GM12878 (cell line): ENCODE results near the gene ZNF567. TPM values are rescaled to one million over a fixed set of nuclear protein-coding genes. Genes with fewer than 3 reads are reported as not detected.

Experiments
- BACH1 ChIP-seq: fragments of 450-650 bp; IDR thresholded peaks from 2 replicates; pipeline ENCODE4 v1.6.1; 2017; ENCODE audit warnings: mild to moderate bottlenecking, borderline replicate concordance
- BRCA1 ChIP-seq: IDR thresholded peaks from 2 replicates; pipeline ENCODE4 v1.6.1; 2011; ENCODE audit warnings: low read depth, low read length, improper control_type of control experiment
- CHD2 ChIP-seq: IDR thresholded peaks from 2 replicates; pipeline ENCODE4 v1.6.1; 2011; ENCODE audit warnings: low read depth, low read length, improper control_type of control experiment, borderline replicate concordance
- CREB1 ChIP-seq: IDR thresholded peaks from 2 replicates; pipeline ENCODE4 v1.6.1; 2012; ENCODE audit warnings: low read depth, mild to moderate bottlenecking, inconsistent platforms
- CTCF ChIP-seq, 3 experiments: IDR thresholded peaks in 2 of 3; conservative IDR thresholded peaks in 1 of 3; 2 replicates each; pipeline ENCODE4 v1.5.1; 2011; ENCODE audit warnings: low read depth in 3 of 3, low read length in 3 of 3, mild to moderate bottlenecking in 3 of 3, control low read depth in 2 of 3, moderate library complexity in 2 of 3, inconsistent platforms in 1 of 3, mixed read lengths in 1 of 3; ENCODE audit not compliant: control insufficient read depth in 2 of 3, insufficient read depth in 1 of 3; ENCODE audit errors: extremely low read depth in 1 of 3
- MAX ChIP-seq: IDR thresholded peaks from 2 replicates; pipeline ENCODE4 v1.6.1; 2012; ENCODE audit warnings: low read depth, low read length, improper control_type of control experiment
- MLLT1 ChIP-seq: fragments of 450-650 bp; IDR thresholded peaks from 2 replicates; pipeline ENCODE4 v1.6.1; 2016; ENCODE audit warnings: mild to moderate bottlenecking
- NFYA ChIP-seq: IDR thresholded peaks from 2 replicates; pipeline ENCODE4 v1.6.1; 2011; ENCODE audit warnings: low read depth, mild to moderate bottlenecking, low read length, improper control_type of control experiment, borderline replicate concordance
- PBX3 ChIP-seq: IDR thresholded peaks from 2 replicates; pipeline ENCODE4 v1.6.1; 2011; ENCODE audit warnings: mild to moderate bottlenecking, low read depth, low read length, moderate library complexity; ENCODE audit not compliant: insufficient replicate concordance
- POLR2A ChIP-seq: IDR thresholded peaks from 2 replicates; pipeline ENCODE4 v1.6.1; 2011; ENCODE audit warnings: low read depth, mild to moderate bottlenecking, low read length
- SUPT20H ChIP-seq: IDR thresholded peaks from 2 replicates; pipeline ENCODE4 v1.6.1; 2011; ENCODE audit warnings: low read depth, mild to moderate bottlenecking, low read length, moderate library complexity, borderline replicate concordance; ENCODE audit not compliant: control insufficient read depth
- SUZ12 ChIP-seq: fragments of 200-600 bp; sonication (generic); IDR thresholded peaks from one replicate; pipeline ENCODE4 v1.6.1; 2018; ENCODE audit warnings: antibody characterized with exemption, mild to moderate bottlenecking; ENCODE audit not compliant: unreplicated experiment
- TCF12 ChIP-seq: IDR thresholded peaks from 2 replicates; pipeline ENCODE4 v1.6.1; 2011; ENCODE audit warnings: low read depth, mild to moderate bottlenecking, low read length
- USF1 ChIP-seq: IDR thresholded peaks from 2 replicates; pipeline ENCODE4 v1.6.1; 2011; ENCODE audit warnings: borderline replicate concordance, low read depth, mild to moderate bottlenecking, moderate library complexity, mixed read lengths, low read length; ENCODE audit not compliant: insufficient read depth; ENCODE audit errors: extremely low read length
- USF2 ChIP-seq: IDR thresholded peaks from 2 replicates; pipeline ENCODE4 v1.6.1; 2011; ENCODE audit warnings: low read depth, low read length, improper control_type of control experiment, borderline replicate concordance
- ZNF384 ChIP-seq: IDR thresholded peaks from 2 replicates; pipeline ENCODE4 v1.6.1; 2012; ENCODE audit warnings: low read depth, mild to moderate bottlenecking, low read length, improper control_type of control experiment, borderline replicate concordance
- ZNF687 ChIP-seq: fragments of 450-650 bp; IDR thresholded peaks from 2 replicates; pipeline ENCODE4 v1.6.1; 2017; ENCODE audit warnings: mild to moderate bottlenecking, moderate library complexity
- polyA plus RNA-seq, 11 experiments: library from polyadenylated mRNA; depleted of rRNA in 4 of 11; unstranded in 6 of 11; stranded (reverse) in 5 of 11; fragments of >200 nt; fragmentation: Nextera tagmentation in 4 of 11; fragmentation: Illumina TruSeq in 1 of 11; extraction: Ambion mirVana in 4 of 11; extraction: Trizol in 1 of 11; gene quantifications; 1 replicate in 1 of 11; 2 replicates in 10 of 11; pipeline versions ENCODE4 v1.2.1 to v1.2.3, GENCODE V29; 2011 to 2016; ENCODE audit warnings: inconsistent platforms in 2 of 11, missing spikeins in 2 of 11, low read depth in 1 of 11
- total RNA-seq, 4 experiments: library from RNA; depleted of rRNA in 3 of 4; stranded (reverse); fragments of >200 nt in 3 of 4; fragmentation: Illumina TruSeq in 1 of 4; extraction: Trizol in 1 of 4; gene quantifications; 2 replicates each; pipeline versions ENCODE4 v1.2.1 to v1.2.3, GENCODE V29; 2013 to 2021

ZNF567 gene
- total and polyA plus RNA-seq, 10 of the 15 experiments (the other 5 are each of a cell fraction or from before 2014, with no cell fraction given): 4.9 to 11.9 (median 8.7) TPM

GRCh38 chr19:36687214-36688056 is at the start of gene ZNF567 (continued):
- TF ChIP-seq NFYA (no peak), USF2 (no peak), USF1 (no peak), CHD2 (peak; percentile 74), MLLT1 (0 out of 2 replicates have a peak, but pooled peaks have one; percentile 50), BACH1 (no peak), ZNF687 (no peak), BRCA1 (no peak), TCF12 (no peak), CTCF (IDR thresholded peaks at IDR 0.05 in 2 of 3, conservative IDR thresholded peaks at IDR 0.05 in 1 of 3; ENCODE audit: control insufficient read depth in 2 of 3, extremely low read depth in 1 of 3, insufficient read depth in 1 of 3, low read depth in 3 of 3, low read length in 3 of 3) (no peak), SUZ12 (no peak), CREB1 (peak; percentile 83), POLR2A (peak; percentile 95), ZNF384 (no peak), SUPT20H (no peak), MAX (peak; percentile 37; the same call in 1 of the 2 replicates), PBX3 (no peak)
